GM19324 (cell line): Measurements from ENCODE around the gene FBP1.
A peak's percentile ranks its signal among the peaks of the same experiment; 100 is the strongest.

Experiments used
- ATAC-seq: cut with Tn5 transposase; IDR thresholded peaks from one replicate; pipeline ENCODE4 v1.9.1; 2021; ENCODE audit warnings: mild to moderate bottlenecking, moderate library complexity; ENCODE audit not compliant: unreplicated experiment, low FRiP score

FBP1 gene

DNA sequence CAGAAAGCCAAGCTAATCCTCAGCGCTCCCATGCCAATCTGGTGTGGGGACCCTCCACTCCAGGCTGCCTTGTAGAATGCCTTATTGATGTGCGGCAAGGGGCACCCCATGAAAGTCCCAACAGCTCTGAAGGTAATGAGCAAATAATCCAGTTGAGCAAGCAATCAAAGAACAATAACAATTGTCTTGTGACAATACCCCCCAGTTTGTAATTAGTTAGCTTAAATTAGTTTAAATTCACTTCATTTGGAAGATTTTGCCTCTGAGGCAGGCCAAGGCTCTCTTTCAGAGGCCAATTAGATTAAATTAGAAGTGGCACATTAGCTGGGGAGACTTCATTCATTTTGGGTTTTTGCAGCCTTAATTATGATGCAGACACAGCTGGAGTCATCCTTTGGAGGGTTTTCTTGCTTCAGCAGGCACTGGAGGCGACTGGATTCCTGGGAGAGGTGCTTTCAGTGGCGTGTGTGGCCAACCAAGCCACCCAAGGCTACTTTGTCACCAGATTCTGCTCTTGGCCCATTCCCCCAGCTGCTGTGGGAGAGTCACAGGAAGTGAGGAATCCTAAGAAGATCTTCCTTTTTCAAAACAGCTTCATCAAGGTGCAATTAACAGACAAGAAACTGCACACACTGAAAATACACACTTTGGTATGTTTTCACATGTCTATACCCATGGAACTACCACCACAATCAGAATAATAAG, 17.9 kb upstream of the FBP1 start:
- ATAC-seq: no peak

DNA sequence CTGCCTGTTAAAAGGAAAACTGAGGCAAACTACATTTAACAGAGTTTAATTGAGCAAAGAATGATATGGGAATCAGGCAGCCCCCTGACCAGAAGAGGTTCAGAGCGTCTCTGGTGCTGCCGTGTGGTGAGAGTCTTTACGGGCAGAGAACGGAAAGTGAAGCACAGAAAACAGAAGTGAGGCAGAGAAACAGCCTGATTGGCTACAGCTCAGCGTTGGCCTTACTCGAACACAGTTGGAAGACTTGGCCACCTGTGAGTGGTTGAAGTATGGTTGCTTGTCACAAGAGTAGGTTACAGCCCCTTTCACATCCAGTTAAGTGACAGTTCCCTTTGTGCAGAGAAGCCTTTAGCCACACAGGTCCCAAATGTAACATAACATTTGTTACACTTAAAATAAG, 16.9 kb upstream of the FBP1 start:
- ATAC-seq: peak; percentile 83

DNA sequence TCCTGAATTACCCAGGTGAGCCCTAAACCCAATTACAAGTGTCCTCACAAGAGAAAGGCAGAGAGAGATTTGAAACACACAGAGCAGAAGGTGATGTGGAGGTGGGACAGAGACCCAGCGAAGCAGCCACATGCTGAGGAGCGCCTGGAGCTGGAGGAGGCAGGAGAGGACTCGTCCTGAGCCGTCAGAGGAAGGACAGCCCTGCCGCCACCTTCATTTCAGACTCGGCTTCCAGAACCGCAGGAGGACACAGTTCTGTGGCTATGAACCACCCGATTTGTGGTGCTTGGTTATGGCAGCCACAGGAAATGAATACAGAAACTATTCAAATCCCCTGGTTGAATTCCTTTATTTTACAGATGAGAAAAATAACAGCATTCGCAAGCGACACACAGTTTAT, 16.4 kb upstream of the FBP1 start:
- no peak for ATAC-seq

DNA sequence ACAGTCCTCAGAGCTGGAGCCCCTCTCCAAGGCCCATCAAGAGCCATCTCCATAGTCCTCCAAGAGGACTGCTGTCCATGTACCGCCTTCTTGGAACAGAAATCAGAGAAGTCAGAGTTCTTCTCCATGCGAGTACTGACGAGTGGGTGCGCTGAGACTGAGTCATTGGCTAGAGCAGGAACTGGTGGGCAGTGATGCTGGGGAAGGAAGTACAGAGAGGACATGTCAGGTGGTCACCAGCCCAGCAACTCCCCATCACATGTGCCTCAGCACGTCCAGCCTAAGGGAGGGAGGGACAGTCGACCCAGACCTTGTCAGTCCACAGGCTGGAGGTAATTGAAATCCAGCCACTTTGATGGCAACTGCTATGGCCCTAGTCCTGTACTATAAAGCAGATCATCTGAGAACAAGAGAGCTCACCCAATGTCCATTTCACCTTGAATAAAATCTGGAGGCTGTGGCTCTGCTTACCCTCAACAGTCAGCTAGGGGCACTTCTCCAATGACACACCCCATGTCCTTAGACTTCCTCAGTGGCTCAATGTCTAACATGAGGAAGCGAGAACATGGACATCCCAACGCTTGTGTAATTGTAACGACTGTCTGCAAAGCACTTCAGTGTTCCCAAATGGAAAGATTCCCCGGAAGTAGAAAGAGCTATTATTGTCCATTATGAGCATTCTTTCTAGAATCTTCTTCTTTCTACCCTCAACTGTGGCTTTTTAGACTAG, 15.0 kb upstream of the FBP1 start:
- no peak for ATAC-seq

DNA sequence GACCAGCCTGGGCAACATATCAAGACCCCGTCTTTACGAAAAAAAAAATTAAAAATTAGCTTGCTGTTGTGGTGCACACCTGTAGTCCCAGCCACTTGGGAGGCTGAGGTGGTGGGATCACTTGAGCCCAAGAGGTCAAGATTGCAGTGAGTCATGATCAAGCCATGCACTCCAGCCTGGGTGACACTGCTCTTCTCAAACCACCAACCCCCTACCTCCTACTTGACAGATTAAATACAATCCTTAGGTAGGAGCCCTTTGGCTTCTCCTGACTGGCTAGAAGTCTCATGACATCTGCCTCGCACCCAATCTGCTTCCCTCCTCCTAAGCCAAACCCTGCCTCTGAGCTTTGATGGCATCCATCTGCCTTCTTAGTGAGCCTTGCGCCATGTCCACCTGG, 11.6 kb upstream of the FBP1 start:
- ATAC-seq: no peak

DNA sequence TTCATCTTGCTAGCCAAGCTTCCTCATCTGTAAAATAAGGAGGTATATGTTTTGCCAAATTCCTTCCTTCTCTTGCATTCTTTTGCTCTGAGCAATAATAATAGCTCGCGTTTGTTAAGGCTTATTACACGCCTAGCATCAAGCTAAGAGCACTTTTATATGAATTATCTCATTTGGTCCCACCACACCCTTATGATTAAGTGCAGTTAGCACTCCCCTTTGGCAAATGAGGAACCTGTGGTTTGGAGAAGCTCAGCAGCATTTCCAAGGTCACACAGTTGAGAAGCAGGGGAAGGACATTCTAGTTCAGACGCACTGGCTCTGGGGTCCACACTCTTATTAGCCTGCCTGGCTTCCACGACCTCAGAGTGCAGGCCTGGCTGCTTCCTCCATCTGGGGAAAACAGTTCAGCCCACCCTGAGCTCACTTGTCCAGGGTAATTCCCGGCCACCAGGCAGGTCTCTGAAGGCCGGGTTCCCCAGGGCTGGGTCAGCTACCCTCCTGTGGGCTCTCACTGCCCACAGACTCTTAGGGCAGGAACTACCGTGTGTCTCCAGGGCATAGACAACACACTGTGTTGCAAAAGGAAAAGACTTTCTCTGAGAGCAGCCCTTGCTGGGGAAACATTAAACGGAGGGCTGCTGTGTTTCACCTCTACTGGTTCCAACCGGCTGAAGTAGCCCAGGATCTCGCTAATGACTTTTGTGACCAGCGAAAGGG, 9.9 kb upstream of the FBP1 start:
- no peak for ATAC-seq

DNA sequence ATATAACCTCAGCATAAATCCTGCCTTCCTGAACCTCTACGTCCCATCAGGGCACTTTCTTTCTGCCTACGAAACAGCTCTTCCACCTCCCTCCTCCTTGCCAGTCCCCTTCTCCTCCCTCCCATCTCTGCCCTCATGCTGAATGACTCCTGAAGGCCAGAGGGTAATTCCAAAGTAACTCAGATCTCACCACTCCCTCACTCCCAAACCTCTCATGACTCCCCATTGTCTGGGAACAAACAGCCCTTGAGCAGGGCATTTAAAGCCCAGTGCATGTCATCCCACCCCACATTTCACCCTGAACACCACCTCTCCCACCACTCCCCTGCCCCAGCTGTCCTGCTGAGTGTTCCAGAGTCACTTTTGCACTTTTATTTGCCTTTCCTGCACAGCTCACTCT, 8.9 kb upstream of the FBP1 start:
- no peak for ATAC-seq

DNA sequence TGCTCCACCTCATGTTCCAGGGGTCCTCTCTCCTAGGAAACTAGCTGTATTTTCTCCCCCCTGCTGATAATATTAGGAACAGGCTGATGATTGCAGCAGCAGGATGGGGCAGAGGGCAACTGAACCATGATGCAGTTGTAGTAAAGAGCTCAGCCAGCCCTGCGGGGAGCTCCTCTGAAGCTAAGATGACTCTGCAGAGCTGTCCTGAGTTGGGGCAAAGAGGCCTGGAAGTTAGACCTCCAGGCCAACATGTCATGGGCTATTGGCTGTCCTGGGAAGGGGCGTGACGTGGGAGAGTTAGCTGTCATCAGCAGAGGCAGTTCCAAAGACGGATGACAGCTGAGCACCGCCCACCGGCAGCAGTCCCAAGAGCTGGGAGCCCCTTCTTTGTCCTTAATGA, 6.6 kb upstream of the FBP1 start:
- no peak for ATAC-seq

DNA sequence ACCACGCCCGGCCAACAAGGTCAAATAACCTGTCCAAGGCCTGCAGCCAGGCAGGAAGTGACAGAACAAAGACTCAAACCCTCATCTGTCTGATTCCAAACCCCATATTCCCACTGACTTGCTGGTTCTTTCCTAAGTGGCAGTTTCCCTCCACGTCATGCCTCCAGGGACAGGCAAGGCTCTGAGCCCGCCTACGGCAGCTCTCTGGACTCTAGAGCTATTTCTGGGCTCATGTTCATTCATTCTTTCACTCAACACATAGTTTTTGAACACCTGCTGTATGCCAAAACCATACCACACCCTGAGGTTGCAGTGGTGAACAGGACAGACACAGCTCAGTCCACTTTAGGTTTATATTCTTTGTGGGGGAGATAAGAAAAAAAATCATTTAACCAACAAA, 5.2 kb upstream of the FBP1 start:
- ATAC-seq: no peak

DNA sequence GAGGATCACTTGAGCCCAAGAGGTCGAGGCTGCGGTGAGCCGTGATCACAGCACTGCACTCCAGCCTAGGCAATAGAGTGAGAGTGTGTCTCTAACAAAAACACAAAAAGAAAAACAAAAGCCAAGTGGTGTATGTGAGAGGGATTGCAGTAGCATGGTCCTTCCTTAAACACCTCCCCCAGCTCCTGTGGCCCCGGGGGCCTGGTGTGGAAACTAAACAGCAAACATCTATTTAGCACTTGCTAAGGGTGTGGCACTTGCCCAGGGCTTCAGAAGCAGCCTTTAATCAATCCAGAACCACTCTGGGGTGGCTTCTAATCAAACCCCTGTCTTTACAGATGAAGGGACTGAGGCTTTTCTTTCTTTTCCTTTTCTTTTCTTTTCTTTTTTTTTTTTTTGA, 4.4 kb upstream of the FBP1 start:
- no peak for ATAC-seq

DNA sequence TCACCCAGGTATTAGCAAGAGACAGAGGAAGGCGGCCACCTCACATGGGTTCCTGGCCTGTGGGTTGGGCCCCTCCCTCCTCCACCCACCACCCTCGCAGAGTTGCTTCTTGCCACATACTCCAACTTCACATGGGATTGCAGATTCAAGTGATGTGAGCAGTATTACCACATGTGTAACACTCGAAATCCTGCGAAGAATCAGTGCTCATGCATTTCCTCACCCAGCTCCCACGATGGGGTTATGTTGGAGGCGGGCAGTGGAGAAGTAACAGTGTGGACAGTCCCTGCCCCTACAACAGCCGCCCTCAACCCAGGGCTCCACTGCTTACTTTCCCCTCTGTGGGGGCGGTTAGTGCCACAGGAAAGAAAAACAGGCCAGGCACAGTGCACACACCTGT, 3.9 kb upstream of the FBP1 start:
- ATAC-seq: no peak

DNA sequence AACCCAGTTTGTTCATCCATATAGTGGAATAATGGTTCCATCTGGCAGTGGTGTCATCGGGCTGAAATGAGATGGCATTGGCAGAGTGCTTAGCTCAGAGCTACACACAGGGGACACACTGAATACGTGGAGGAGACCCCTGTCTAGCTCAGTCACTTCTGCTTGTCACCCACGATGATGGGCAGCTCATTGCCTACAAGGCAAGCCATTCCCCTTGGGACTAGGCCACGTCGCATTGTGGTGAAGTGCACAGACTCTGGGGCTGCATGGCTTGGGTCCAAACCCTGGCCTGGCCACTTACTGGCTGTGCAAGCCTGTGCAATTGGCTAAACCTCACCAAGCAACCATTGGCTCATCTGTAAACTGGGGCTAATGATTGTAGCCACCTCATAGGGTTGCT, 3.2 kb upstream of the FBP1 start:
- ATAC-seq: no peak

DNA sequence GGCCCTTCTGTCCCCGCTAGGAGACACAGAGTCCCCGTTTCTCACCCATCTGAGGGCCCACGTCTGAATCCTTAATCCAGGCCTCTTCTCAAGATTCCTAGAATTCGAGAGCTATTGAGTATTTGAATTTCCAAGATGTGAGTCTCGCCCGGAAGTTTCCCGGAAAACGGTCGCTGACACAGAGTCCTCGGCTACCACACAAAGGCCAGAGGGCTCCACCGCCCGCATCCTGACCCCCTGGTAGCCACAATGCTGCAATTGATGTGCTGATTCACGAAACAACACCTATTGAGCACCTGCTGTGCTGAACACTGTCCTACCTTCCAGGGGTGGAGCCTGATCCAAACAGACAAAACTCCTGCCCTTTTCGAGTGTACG, 670 bp upstream of the FBP1 start:
- no peak for ATAC-seq

DNA sequence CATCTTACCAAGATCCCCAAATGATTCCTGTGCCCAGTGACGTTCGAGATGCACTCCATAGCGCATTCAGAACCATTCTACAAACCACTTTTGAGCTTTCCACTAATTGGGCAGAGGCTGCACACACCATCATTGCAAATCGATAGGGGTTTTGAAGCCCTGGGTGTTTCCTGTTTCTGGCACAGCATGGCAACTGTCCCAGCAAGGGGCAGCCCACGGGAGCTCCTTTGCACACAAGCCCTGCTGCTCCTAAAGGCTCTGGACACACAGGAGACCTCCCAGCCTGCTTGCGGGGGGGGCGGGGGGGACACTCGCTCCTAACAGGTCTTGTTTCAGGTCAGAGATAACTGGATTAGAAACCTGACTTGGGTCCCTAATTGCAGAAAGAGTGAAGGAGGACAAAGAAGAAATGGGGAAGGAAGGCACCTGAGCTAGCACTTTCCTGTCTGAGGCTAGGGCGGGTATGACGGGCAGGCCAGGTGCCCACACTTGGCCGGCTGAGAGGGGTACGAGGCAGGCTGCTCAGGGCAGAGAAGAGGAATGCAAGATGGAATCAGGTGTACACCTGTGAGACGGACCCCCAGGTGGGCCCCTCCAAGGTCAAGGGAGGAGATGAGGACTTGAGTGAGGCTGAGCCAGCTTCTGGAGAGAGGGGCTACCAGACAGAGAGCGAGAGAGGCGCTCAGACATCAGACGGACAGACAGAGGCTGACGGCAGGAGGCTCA, 820 bp downstream of the FBP1 start:
- no peak for ATAC-seq

DNA sequence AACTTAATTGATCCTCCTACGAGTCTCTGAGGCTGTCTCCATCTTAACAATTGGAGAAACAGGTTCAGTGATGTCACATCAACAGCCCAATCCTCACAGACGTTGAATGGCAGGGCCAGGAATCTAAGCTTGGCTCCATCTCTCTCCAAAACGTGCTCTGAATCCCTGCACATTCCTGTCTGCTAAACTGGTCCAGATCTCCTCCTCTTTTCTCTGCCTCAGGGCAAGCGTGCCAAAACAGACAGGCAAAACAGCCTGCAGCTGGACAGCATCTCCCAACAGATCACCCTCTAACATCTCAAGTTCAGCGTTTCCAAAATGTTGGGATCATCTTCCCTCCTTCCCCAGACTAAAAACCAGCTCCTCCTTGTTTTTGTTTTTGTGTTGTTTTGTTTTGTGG, 6.6 kb downstream of the FBP1 start:
- ATAC-seq: no peak

DNA sequence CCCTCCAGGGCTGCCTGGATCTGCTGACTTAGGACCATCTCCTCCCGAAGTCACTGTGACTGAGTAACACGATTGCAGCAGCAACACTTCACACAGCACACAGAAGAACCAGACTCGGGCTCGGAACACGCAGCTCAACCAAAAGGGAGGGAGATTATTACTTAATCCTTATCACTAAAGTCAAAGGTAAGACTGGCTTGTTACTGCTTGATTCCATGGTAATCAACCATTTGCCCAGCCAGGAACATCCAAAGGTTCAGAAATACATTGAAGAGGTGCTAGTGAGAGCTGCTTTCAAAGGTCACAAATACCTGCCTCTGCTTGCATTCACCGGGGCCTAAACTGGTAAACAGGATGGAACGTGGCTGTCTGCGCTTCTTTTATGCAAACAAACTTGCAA, 7.7 kb downstream of the FBP1 start:
- no peak for ATAC-seq

DNA sequence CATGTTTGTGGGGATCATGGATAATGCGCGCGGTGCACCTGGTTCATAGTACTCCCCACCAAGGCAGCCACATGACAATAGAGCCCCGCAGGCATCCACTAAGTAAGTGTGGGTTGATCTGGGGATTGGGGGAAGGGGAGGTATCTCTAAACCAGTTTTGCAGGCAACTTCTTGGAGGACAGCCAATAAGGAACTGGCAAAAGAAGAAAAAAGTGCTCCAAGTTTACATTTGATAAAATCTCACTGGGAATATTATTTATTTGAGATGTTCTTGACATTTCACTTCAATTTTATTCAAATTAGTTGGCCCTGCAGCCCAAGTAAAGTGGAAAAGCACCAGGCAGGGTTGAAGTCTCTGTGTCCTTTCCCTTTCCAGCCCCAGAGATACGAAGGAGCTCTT, 8.5 kb downstream of the FBP1 start:
- ATAC-seq: no peak

DNA sequence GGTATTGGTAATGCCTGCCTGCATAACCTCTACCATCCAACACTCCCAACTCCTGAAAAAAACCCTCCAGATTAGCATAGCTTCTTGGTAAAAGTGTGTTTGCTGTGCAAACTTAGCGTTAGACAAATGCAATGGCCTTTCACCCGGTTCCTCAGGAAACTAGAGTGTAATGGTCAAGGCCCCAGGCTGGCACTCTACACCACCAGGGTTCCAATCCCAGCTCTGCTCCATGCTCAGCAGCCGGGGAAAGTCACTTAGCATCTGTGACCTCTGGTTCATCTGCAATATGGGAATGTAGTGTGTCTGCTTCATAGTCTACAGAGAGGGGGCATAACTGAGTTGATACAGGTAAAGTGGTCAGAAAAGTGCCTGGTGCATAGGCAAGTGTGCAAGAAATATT, 9.0 kb downstream of the FBP1 start:
- ATAC-seq: no peak

DNA sequence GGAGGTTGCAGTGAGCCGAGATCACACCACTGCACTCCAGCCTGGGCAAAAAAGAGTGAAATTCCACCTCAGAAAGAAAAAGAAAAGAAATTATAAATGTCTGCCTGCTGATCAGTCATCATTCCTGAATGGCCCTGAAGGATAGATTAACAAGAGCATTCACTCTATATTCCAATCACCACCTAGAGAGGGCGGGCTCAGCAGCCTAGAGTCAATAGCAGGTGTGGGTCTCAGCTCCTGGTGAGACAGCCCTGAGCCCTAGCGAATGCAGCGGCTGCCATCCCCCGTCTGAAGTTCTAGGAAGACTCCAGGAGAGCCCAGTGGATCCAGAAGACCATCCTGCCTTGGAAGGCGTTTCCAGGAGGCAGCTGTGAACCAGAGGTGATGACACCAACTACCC, 12.0 kb downstream of the FBP1 start:
- ATAC-seq: no peak

DNA sequence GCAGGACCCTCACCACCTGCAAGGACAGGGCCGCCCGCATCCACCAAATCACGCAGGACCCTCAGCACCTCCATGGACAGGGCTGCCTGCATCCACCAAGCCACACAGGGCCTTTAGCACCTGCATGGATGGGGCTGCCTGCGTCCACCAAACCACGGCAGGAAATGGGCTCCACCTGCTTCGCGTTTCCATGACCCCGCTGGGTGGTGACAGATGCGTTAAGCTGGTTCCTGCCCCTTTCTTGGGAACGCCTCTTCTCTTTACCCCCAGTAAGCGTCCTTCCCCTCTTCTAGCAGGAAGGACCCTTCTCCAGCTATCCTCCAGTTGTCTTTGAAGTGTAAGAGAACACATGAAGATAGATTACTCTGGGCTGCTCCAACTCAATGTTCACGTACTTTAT, 13.5 kb downstream of the FBP1 start:
- no peak for ATAC-seq

DNA sequence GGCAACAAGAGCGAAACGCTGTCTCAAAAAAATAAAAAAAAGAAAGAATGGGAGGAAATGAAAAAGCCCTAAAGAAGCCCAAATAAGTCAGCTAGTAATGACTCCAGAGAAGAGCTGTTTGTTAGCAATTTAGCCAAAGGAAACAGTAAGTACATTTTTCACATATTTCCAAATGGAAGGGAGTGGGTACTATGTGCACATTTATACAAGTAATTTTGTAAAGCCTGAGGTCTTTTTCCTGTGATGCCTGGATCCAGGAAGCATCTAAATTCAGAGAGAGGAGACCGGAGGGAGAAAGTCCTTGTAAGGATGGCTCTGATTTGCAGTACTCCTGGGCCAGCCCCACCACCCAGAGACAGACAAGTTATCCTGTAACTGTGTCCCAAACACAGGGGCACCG, 14.7 kb downstream of the FBP1 start:
- ATAC-seq: no peak
